ENCODE results near the gene RNU4-1.

Gene RNU4-1

DNA sequence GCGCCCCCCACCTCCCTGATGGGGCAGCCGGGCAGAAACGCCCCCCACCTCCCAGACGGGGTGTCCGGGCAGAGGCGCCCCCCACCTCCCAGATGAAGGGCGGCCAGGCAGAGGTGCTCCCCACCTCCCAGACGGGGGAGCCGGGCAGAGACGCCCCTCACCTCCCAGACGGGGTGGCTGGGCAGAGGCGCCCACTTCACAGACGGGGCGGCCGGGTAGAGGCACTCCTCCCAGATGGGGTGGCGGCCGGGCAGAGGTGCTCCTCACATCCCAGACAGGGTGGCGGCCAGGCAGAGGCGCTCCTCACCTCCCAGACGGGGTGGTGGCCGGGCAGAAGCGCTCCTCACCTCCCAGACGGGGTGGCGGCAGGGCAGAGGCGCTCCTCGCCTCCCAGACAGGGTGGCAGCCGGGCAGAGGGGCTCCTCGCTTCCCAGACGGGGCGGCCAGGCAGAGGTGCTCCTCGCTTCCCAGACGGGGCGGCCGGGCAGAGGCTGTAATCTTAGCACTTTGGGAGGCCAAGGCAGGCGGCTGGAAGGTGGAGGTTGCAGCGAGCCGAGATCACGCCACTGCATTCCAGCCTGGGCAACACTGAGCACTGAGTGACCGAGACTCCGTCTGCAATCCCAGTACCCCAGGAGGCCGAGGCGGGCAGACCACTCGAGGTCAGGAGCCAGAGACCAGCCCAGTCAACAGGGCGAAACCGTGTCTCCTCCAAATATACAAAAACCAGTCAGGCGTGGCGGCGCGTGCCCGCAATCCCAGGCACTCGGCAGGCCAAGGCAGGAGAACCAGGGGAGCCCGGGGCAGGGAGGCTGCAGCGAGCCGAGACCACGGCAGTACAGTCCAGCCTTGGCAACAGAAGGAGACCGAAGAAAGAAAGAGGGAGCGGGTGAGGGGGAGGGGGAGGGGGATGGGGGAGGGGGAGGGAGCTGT is 14.6 kb downstream of the RNU4-1 start:
- H3K4me1 ChIP-seq (ENCODE audit: insufficient read depth, low read length), result no peaks in the 10 kb centered on the region
- H3K9me3 ChIP-seq (ENCODE audit: low read length), result peaks cover 3% of the 10 kb centered on the region
- no peaks in the 10 kb centered on the region for H3K27me3 ChIP-seq (ENCODE audit: insufficient read depth, low read length)
- H3K4me3 ChIP-seq (ENCODE audit: low read length), result no peak overlapping the region
- H3K36me3 ChIP-seq (ENCODE audit: insufficient read depth, low read length), result no peaks in the 10 kb centered on the region
- no peak overlapping the region for H2AFZ ChIP-seq (ENCODE audit: low read depth, low read length)

DNA sequence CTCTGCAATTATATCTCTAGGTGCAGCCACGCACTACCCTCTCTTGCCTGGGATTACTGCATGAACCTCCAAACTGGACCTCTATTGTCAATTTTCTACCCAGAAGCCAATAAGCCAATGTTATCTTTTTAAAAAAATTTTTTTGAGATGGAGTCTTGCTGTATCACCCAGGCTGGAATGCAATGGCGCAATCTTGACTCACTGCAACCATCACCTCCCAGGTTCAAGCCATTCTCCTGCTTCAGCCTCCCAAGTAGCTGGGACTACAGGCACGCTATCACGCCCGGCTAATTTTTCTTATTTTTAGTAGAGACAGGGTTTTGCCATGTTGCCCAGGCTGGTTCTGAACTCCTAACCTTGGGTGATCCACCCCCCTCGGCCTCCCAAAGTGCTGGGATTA is 16.3 kb downstream of the RNU4-1 start:
- H3K9me3 ChIP-seq (ENCODE audit: low read length), result peaks cover 3% of the 10 kb centered on the region
- no peak overlapping the region for H3K4me3 ChIP-seq (ENCODE audit: low read length)
- no peaks in the 10 kb centered on the region for H3K36me3 ChIP-seq (ENCODE audit: insufficient read depth, low read length)
- H2AFZ ChIP-seq (ENCODE audit: low read depth, low read length), result no peak overlapping the region
- no peaks in the 10 kb centered on the region for H3K27me3 ChIP-seq (ENCODE audit: insufficient read depth, low read length)
- no peaks in the 10 kb centered on the region for H3K4me1 ChIP-seq (ENCODE audit: insufficient read depth, low read length)

DNA sequence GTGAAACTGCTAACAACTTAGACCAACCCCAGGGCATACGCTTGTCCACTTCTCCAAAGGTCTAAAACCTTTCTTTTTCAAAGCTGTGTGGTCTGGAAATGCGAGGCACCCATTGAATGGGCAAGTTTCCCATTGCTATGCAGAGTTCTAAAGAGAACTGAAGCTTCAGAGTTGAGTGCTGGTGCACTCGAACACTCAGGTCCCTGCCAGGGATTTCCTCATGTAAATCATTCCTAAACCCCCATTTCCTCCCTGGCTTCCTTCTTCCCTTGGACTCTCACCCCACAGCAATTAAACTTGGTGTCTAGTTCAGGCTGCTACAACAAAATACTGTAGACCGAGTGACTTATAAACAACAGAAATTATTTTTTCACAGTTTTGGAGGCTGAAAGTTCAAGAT is 25.3 kb downstream of the RNU4-1 start:
- Histone ChIP-seq H2AFZ (ENCODE audit: low read depth, low read length) (no peak overlapping the region), H3K36me3 (ENCODE audit: insufficient read depth, low read length) (no peaks in the 10 kb centered on the region), H3K4me1 (ENCODE audit: insufficient read depth, low read length) (peaks cover 19% of the 10 kb centered on the region)

DNA sequence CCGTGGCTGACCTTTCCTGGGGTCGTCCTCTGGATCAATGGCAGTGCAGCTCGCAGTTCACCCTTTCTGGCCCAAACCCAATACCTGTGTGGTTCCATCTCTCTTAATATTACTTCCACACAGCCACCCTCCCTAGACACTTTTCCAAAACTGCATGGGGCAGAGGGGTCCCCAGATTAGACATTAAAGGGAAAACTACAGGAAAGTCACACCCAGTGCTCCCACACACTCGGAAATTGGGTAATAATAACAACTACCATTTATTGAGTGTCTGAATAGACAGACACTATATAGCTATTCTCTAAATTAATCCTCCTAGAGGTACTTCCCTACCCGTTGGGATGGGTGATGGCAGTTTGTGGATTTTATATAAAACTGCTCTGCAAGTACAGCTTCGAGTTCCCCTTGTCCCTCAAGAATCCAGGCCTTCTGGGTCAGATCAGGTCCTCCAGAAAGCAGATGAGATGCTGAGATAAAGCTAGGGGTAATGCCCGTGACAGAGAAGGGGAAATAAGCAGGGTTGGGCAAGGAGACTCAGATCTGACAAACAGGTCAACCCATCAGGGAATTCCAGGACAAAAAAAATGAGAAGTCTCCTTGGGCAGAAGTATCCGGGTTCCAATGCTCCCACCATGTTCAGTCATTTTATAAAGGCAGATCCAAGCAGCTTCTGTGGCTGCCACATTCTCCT is 26.7 kb downstream of the RNU4-1 start:
- no peaks in the 10 kb centered on the region for H3K27me3 ChIP-seq (ENCODE audit: insufficient read depth, low read length)
- H3K4me3 ChIP-seq (ENCODE audit: low read length), result peak overlapping the region; percentile 36
- no peaks in the 10 kb centered on the region for H3K36me3 ChIP-seq (ENCODE audit: insufficient read depth, low read length)
- no peaks in the 10 kb centered on the region for H3K9me3 ChIP-seq (ENCODE audit: low read length)
- peaks cover 19% of the 10 kb centered on the region for H3K4me1 ChIP-seq (ENCODE audit: insufficient read depth, low read length)
- no peak overlapping the region for H2AFZ ChIP-seq (ENCODE audit: low read depth, low read length)

More for the DNA sequence above, 25.3 kb downstream of the RNU4-1 start:
- Histone ChIP-seq H3K4me3 (ENCODE audit: low read length) (no peak overlapping the region), H3K9me3 (ENCODE audit: low read length) (no peaks in the 10 kb centered on the region), H3K27me3 (ENCODE audit: insufficient read depth, low read length) (no peaks in the 10 kb centered on the region)

DNA sequence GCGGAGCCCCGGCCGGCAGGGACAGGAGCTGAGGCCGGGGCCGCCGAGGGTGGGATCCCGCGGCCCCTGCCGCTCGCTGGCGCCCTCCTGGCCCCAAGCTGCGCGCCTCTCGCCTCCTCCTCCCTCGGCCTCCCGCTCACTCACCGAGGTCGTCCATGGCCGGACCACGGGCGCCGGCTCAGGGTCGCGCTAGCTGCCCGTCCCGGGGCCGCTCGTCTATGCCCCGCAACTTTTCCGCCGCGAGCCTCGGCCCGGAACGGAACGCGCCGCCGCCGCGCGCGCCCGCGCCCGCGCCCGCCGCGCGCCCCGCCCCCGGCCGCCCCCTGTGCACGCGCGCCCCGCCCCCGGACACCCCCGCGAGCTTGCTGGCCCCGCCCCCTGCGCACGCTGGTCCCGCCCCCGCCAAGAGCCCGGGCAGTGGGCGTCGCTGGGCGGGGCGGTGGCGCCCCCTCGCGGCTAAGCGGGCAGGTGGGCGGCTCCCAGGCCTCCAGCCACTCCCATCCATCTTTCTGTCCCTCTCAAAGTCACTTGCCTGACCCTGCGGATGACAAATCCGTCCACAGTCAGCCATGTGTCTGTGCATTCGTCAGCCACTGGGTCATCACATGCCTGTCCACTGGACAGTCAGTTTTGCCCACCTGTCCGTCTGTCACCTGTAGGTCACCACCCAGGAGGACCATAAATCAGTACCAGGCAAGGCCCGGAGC is 27.4 kb downstream of the RNU4-1 start, which contains the start of gene PXN:
PXN (minus strand) TSS at position 258 of the 707 bp plus-strand sequence; CDS start at position 157, 101 bp downstream.
- Histone ChIP-seq H3K9me3 (ENCODE audit: low read length) (no peaks in the 10 kb centered on the region), H3K36me3 (ENCODE audit: insufficient read depth, low read length) (no peaks in the 10 kb centered on the region), H3K27me3 (ENCODE audit: insufficient read depth, low read length) (no peaks in the 10 kb centered on the region), H3K4me1 (ENCODE audit: insufficient read depth, low read length) (peaks cover 19% of the 10 kb centered on the region), H3K4me3 (ENCODE audit: low read length) (peak within 1 kb of the TSS; percentile 89), H2AFZ (ENCODE audit: low read depth, low read length) (peak within 1 kb of the TSS; percentile 32)

DNA sequence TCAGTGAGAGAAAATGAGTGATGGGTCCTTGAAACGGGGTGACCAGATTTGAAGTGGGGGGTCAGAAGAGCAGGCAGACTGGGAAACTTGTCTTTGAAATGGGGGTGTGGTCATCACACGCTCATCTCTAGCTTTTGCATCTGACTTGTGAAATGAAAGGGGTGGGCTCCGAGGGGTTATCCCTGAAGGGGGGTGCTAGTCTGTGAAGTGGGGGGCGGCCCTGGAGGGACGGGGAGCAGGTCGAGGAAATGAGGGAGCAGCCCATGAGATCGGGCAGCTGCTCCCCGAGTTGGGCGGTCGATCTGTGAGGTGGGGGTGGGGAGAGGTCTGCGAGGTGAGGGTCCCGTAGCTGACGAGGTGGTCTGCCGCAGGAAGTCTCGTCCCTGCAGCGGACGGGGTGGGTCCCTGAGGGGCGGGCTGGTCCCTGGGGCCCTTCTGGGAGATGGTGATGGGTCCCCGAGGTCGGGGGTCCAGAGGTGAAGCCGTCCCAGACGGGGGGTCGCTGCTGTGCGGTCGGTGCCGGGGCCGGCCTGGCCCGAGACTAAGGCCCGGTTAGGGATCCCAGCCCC is 28.0 kb downstream of the RNU4-1 start:
- H3K4me3 ChIP-seq (ENCODE audit: low read length), result peak overlapping the region; percentile 89
- H3K27me3 ChIP-seq (ENCODE audit: insufficient read depth, low read length), result no peaks in the 10 kb centered on the region
- H3K36me3 ChIP-seq (ENCODE audit: insufficient read depth, low read length), result no peaks in the 10 kb centered on the region
- H2AFZ ChIP-seq (ENCODE audit: low read depth, low read length), result peak overlapping the region; percentile 32
- peaks cover 19% of the 10 kb centered on the region for H3K4me1 ChIP-seq (ENCODE audit: insufficient read depth, low read length)
- H3K9me3 ChIP-seq (ENCODE audit: low read length), result no peaks in the 10 kb centered on the region

DNA sequence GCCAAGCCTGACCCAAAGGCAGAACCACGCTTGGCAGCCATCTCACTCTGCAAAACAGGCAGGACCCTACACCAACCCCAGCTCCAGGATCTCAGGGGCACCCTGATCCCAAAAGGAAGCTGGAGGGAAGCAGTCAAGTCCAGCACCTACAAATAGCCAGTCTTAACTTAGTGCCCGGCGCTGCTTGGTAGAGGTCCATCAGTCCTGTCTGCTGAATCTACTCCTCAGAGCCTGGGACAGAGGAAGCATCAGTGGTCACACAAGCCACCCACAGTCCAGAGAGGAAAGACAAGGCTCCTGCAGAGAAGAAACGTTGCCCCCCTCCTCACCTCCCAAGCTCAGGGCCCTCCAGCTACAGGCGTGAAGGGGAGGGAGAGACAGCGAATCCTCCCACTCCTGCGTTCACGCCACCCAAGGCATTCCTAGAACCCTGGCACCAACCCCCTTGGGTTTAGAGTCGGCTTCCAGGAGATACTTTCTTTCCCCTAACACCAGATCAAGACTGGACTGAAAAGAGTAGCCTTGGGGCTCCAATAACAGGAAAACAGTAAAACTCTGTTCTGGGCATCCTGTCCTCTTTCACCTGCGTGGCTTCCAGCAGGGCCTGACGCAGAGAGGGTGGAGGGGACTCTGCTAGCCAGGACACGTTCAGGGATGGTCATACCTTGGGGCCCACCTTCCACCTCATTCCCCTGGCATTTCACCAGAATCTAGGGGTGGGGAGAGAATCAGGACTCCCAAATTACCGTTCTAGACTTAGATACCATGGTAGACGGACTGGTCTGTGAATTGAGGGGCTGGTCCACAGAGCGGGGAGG is 28.7 kb downstream of the RNU4-1 start:
- no peak overlapping the region for H2AFZ ChIP-seq (ENCODE audit: low read depth, low read length)
- no peaks in the 10 kb centered on the region for H3K36me3 ChIP-seq (ENCODE audit: insufficient read depth, low read length)
- H3K4me3 ChIP-seq (ENCODE audit: low read length), result peak overlapping the region; percentile 89
- no peaks in the 10 kb centered on the region for H3K27me3 ChIP-seq (ENCODE audit: insufficient read depth, low read length)
- H3K4me1 ChIP-seq (ENCODE audit: insufficient read depth, low read length), result peaks cover 19% of the 10 kb centered on the region
- H3K9me3 ChIP-seq (ENCODE audit: low read length), result no peaks in the 10 kb centered on the region

DNA sequence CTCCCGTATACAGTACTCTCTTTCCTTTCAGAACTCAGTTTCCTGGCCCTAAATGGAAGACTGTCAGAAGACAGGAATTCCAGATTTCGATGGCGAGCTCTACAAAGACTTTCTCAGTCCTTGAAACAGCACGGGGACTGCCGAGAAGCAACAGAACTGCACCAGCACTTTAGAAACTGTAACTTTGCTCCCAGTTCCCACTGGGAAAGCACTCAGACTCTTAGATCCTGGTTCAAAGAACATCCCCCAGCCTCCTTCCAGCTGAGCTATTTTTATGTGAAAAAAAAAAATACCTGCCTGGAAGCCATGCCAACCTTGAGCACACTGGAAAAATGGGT is 29.3 kb downstream of the RNU4-1 start:
- no peak overlapping the region for H3K4me3 ChIP-seq (ENCODE audit: low read length)
- no peak overlapping the region for H2AFZ ChIP-seq (ENCODE audit: low read depth, low read length)
- H3K36me3 ChIP-seq (ENCODE audit: insufficient read depth, low read length), result no peaks in the 10 kb centered on the region
- no peaks in the 10 kb centered on the region for H3K27me3 ChIP-seq (ENCODE audit: insufficient read depth, low read length)
- no peaks in the 10 kb centered on the region for H3K9me3 ChIP-seq (ENCODE audit: low read length)
- peaks cover 19% of the 10 kb centered on the region for H3K4me1 ChIP-seq (ENCODE audit: insufficient read depth, low read length)

DNA sequence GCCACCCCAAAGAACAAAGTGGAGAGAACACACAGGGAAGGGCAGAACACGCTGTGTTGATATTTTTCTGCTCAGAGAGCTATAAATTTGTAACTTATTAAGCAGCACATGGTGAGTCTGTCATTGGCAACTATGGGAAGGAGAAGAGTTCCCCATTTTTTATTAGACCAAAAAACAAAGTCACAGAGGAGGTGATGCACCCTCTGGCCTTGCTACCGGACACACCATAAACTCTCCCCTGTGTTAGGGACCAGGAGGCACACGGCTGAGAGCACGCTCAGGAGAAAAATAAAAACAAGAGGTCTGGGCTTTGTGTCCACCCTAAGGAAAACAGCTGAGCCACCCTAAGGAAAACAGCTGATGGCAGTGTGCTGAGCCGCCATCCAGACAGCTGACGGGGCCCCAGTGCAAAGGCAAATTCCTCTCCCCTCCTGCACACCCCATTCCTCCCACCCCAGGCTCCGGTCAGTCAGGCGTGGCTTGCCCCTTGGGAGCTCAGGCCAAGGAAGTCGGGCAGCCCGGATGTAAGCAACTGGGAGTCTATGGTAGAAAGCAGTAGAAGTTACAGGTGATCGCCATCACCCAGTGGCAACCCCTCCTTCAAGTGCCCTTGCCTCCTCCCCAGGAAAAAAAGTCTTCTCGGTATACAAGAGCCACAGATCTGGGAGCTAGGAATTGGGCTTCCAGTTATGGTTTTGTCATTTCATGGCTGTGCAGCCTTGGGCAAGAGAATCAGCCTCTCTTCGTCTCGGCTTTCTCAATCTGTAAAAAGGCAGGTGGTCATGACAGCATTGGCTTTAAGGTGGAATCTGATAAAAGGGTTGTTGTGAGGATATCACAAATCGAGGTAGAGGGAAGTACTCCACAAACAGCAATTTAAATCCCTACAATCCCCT is 29.9 kb downstream of the RNU4-1 start:
- no peak overlapping the region for H3K4me3 ChIP-seq (ENCODE audit: low read length)
- no peaks in the 10 kb centered on the region for H3K27me3 ChIP-seq (ENCODE audit: insufficient read depth, low read length)
- no peaks in the 10 kb centered on the region for H3K36me3 ChIP-seq (ENCODE audit: insufficient read depth, low read length)
- H3K9me3 ChIP-seq (ENCODE audit: low read length), result no peaks in the 10 kb centered on the region
- no peak overlapping the region for H2AFZ ChIP-seq (ENCODE audit: low read depth, low read length)
- H3K4me1 ChIP-seq (ENCODE audit: insufficient read depth, low read length), result peaks cover 19% of the 10 kb centered on the region

DNA sequence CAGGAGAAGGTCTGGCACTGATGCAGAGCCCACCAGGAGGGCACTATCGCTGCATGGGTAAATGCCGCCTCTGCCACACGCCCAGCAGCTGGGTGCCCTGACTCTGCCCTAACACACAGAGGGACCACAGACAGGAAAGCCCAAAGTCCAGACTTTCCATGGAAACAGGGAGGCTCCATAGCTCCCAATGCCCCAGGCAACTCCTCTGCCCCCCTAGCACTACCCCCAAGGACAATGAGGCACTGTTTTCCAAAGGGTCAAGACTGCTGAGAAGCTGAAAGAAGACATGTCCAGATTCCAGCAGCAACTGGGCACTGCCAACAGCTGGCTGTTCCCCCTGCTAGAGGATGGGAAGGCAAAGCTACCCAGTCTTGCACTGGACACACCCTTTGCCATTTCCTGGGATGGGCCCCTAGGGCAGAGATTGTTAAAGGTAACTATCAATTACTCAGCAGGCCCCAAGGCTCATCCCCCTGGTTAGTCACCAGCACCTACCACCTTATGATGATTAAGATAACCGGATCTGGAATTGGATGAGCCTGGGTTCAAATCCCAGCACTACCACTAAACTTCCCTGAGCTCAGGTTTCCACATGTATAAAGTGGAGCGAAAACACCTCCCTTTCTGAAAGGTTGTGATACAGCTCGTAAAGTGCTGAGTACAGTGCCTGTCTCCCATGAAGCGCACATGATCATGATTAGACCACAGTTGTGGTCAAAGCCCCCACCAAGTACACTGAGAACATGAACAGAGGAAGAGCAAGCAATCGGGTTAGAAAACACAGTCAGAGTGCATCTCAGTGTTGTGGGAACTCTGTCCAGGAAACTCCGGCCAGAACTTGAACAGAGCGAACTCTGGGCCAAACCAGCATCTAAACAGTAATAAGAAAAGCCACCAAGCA is 30.8 kb downstream of the RNU4-1 start:
- Histone ChIP-seq H3K4me3 (ENCODE audit: low read length) (no peak overlapping the region), H3K36me3 (ENCODE audit: insufficient read depth, low read length) (no peaks in the 10 kb centered on the region), H3K4me1 (ENCODE audit: insufficient read depth, low read length) (peaks cover 19% of the 10 kb centered on the region), H2AFZ (ENCODE audit: low read depth, low read length) (no peak overlapping the region), H3K9me3 (ENCODE audit: low read length) (no peaks in the 10 kb centered on the region), H3K27me3 (ENCODE audit: insufficient read depth, low read length) (no peaks in the 10 kb centered on the region)

DNA sequence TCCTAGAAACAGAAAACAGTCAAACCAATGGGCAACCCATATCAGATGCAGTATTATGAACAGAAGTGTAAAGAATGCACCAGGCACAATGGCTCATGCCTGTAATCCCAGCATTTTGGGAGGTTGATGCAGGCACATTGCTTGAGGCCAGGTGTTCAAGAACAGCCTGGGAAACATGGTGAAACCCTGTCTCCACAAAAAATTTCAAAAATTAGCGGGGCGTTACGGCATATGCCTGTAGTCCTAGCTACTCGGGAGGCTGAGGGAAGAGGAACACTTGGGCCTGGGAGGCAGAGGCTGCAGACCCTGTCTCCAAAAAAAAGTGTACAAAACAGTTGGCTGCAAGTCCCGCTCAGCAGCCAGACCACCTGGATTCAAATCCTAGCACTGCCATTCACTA is 32.4 kb downstream of the RNU4-1 start:
- Histone ChIP-seq H2AFZ (ENCODE audit: low read depth, low read length) (no peak overlapping the region), H3K9me3 (ENCODE audit: low read length) (no peaks in the 10 kb centered on the region), H3K36me3 (ENCODE audit: insufficient read depth, low read length) (no peaks in the 10 kb centered on the region), H3K4me3 (ENCODE audit: low read length) (no peak overlapping the region), H3K27me3 (ENCODE audit: insufficient read depth, low read length) (no peaks in the 10 kb centered on the region), H3K4me1 (ENCODE audit: insufficient read depth, low read length) (peaks cover 19% of the 10 kb centered on the region)

All from neuron (in vitro differentiated cells).